ENCODE measurements around the gene IP6K1. TPM values are rescaled to one million over a fixed set of nuclear protein-coding genes. Genes with fewer than 3 reads are reported as not detected.

IP6K1 gene
- total and polyA plus RNA-seq, 4 donors, result 16.1 to 54.9 (median 32.5) TPM

- no peaks in the 10 kb centered on the region for H3K27me3 ChIP-seq (ENCODE audit: control insufficient read depth in 3 of 3, insufficient read depth in 3 of 3, low read length in 2 of 3)
- no peak overlapping the region for H3K4me3 ChIP-seq
- 56 to 68% methylated on average over 7 of the region's 7 CpGs for WGBS, 2 donors
- peaks cover 0 to 22% (median 10%) of the 10 kb centered on the region in 4 donors for H3K36me3 ChIP-seq (ENCODE audit: control insufficient read depth in 4 of 4, insufficient read depth in 4 of 4, low read length in 4 of 4)
- H3K27ac ChIP-seq (ENCODE audit: low read depth in 1 of 2, low read length in 1 of 2), result no peak overlapping the region
- no peak overlapping the region for H3K9ac ChIP-seq (ENCODE audit: insufficient read depth in 1 of 2, low read length in 2 of 2)
- TF ChIP-seq, protein P1, sequence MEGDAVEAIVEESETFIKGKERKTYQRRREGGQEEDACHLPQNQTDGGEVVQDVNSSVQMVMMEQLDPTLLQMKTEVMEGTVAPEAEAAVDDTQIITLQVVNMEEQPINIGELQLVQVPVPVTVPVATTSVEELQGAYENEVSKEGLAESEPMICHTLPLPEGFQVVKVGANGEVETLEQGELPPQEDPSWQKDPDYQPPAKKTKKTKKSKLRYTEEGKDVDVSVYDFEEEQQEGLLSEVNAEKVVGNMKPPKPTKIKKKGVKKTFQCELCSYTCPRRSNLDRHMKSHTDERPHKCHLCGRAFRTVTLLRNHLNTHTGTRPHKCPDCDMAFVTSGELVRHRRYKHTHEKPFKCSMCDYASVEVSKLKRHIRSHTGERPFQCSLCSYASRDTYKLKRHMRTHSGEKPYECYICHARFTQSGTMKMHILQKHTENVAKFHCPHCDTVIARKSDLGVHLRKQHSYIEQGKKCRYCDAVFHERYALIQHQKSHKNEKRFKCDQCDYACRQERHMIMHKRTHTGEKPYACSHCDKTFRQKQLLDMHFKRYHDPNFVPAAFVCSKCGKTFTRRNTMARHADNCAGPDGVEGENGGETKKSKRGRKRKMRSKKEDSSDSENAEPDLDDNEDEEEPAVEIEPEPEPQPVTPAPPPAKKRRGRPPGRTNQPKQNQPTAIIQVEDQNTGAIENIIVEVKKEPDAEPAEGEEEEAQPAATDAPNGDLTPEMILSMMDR (IDR thresholded peaks at IDR 0.05; ENCODE audit: control extremely low read depth, extremely low read depth), result no peak
- H3K9me3 ChIP-seq (ENCODE audit: control insufficient read depth in 4 of 4, insufficient read depth in 3 of 4, low read length in 3 of 4), result no peaks in the 10 kb centered on the region
- no peak for ATAC-seq (ENCODE audit: insufficient read depth, low FRiP score)
- DNase-seq, result no peak
- peaks cover 0 to 3% (median 0%) of the 10 kb centered on the region in 5 donors for H3K4me1 ChIP-seq (ENCODE audit: control insufficient read depth in 5 of 5, insufficient read depth in 5 of 5, low read length in 5 of 5)
Observed at GRCh38 chr3:49712631-49713317, 73.6 kb downstream of the IP6K1 start.

GRCh38 chr3:49712166-49712565 lies 74.2 kb downstream of the IP6K1 start:
- Histone ChIP-seq H3K9me3 (ENCODE audit: control insufficient read depth in 4 of 4, insufficient read depth in 3 of 4, low read length in 3 of 4) (no peaks in the 10 kb centered on the region), H3K36me3 (ENCODE audit: control insufficient read depth in 4 of 4, insufficient read depth in 4 of 4, low read length in 4 of 4) (peaks cover 0 to 22% (median 12%) of the 10 kb centered on the region in 4 donors), H3K4me3 (no peak overlapping the region), H3K4me1 (ENCODE audit: control insufficient read depth in 5 of 5, insufficient read depth in 5 of 5, low read length in 5 of 5) (peaks cover 0 to 3% (median 0%) of the 10 kb centered on the region in 5 donors), H3K27ac (ENCODE audit: low read depth in 1 of 2, low read length in 1 of 2) (no peak overlapping the region), H3K27me3 (ENCODE audit: control insufficient read depth in 3 of 3, insufficient read depth in 3 of 3, low read length in 2 of 3) (no peaks in the 10 kb centered on the region), H3K9ac (ENCODE audit: insufficient read depth in 1 of 2, low read length in 2 of 2) (no peak overlapping the region)
- DNase-seq (no peak), ATAC-seq (ENCODE audit: insufficient read depth, low FRiP score) (no peak)
- TF ChIP-seq, protein P1 (IDR thresholded peaks at IDR 0.05; ENCODE audit: control extremely low read depth, extremely low read depth), result no peak
- 91 to 97% methylated on average over 11 of the region's 11 CpGs for WGBS, 2 donors

DNA sequence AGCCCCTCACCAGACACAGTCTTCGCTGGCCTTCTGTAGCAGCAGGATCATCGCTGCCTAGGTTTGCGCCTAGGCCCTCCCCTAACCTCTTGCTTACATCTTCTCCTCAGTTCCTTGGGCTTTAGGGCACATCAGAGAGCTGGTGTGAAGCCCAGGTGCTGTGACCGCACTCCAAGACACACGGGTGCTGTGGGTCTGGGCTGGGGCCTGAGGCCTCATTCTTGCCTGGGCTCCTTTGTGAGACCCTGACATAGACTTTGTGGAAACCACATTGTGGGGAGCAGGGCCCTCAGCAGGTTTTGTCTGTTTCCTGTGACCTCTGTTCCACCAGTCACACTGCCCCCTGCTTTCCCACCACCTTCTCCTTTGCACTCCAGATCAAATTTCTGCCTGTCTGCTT lies 74.9 kb downstream of the IP6K1 start:
- WGBS, 2 donors, result 55 to 78% methylated on average over 5 of the region's 5 CpGs
- no peaks in the 10 kb centered on the region for H3K27me3 ChIP-seq (ENCODE audit: control insufficient read depth in 3 of 3, insufficient read depth in 3 of 3, low read length in 2 of 3)
- no peak overlapping the region for H3K9ac ChIP-seq (ENCODE audit: insufficient read depth in 1 of 2, low read length in 2 of 2)
- TF ChIP-seq, protein P1 (IDR thresholded peaks at IDR 0.05; ENCODE audit: control extremely low read depth, extremely low read depth), result no peak
- H3K36me3 ChIP-seq (ENCODE audit: control insufficient read depth in 4 of 4, insufficient read depth in 4 of 4, low read length in 4 of 4), result peaks cover 0 to 22% (median 15%) of the 10 kb centered on the region in 4 donors
- peaks cover 0 to 3% (median 0%) of the 10 kb centered on the region in 5 donors for H3K4me1 ChIP-seq (ENCODE audit: control insufficient read depth in 5 of 5, insufficient read depth in 5 of 5, low read length in 5 of 5)
- no peak overlapping the region for H3K4me3 ChIP-seq
- no peak overlapping the region for H3K27ac ChIP-seq (ENCODE audit: low read depth in 1 of 2, low read length in 1 of 2)
- DNase-seq (no peak), ATAC-seq (ENCODE audit: insufficient read depth, low FRiP score) (no peak)
- H3K9me3 ChIP-seq (ENCODE audit: control insufficient read depth in 4 of 4, insufficient read depth in 3 of 4, low read length in 3 of 4), result no peaks in the 10 kb centered on the region
